ENCODE measurements around the gene RABGAP1L. TPM values are rescaled to one million over a fixed set of nuclear protein-coding genes. Genes with fewer than 3 reads are reported as not detected.

Gene RABGAP1L
- total and polyA plus RNA-seq, 4 donors: 4.8 to 53.5 (median 18.8) TPM

DNA sequence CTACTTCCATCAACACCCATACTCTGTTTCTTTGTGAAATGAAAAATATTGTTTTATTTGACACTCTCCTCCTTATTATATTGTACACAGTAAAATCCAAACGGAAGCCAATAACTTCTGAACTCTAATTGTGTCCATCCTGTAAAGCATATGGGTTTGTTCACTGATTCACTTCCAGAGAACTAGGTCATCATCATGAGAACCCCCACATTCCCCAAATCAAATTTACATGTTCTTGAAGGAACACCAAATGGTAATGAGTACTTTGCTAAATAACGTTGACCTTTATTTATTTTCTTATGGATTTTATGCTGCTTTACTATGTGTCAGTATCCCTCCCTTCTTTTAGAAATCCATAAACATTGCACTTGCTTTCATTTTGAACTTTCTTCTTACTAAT is 627.0 kb downstream of the RABGAP1L start:
- H3K4me3 ChIP-seq (ENCODE audit: low read depth in 1 of 3, low read length in 3 of 3): no peak overlapping the region
- peaks cover 0 to 5% (median 2%) of the 10 kb centered on the region in 4 donors for H3K4me1 ChIP-seq (ENCODE audit: control insufficient read depth in 4 of 4, insufficient read depth in 4 of 4, low read length in 3 of 4)
- no peak overlapping the region for H3K27ac ChIP-seq (ENCODE audit: low read depth in 1 of 2, low read length in 2 of 2)
- H3K36me3 ChIP-seq (ENCODE audit: control insufficient read depth in 4 of 4, insufficient read depth in 3 of 4, low read depth in 1 of 4, low read length in 3 of 4): no peaks in the 10 kb centered on the region
- H3K9ac ChIP-seq (ENCODE audit: low read depth in 1 of 2, low read length in 2 of 2): no peak overlapping the region
- WGBS: 80% methylated on average over 2 of the region's 2 CpGs
- H3K9me3 ChIP-seq (ENCODE audit: control insufficient read depth in 4 of 4, low read length in 3 of 4): no peaks in the 10 kb centered on the region
- no peak for TF ChIP-seq SP1 (IDR thresholded peaks at IDR 0.05)
- TF ChIP-seq ZBTB33 (IDR thresholded peaks at IDR 0.05): no peak
- TF ChIP-seq EGR1 (IDR thresholded peaks at IDR 0.05; ENCODE audit: low read depth in 2 of 2): no peak
- TF ChIP-seq, protein P1, sequence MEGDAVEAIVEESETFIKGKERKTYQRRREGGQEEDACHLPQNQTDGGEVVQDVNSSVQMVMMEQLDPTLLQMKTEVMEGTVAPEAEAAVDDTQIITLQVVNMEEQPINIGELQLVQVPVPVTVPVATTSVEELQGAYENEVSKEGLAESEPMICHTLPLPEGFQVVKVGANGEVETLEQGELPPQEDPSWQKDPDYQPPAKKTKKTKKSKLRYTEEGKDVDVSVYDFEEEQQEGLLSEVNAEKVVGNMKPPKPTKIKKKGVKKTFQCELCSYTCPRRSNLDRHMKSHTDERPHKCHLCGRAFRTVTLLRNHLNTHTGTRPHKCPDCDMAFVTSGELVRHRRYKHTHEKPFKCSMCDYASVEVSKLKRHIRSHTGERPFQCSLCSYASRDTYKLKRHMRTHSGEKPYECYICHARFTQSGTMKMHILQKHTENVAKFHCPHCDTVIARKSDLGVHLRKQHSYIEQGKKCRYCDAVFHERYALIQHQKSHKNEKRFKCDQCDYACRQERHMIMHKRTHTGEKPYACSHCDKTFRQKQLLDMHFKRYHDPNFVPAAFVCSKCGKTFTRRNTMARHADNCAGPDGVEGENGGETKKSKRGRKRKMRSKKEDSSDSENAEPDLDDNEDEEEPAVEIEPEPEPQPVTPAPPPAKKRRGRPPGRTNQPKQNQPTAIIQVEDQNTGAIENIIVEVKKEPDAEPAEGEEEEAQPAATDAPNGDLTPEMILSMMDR (IDR thresholded peaks at IDR 0.05; ENCODE audit: low read depth, low read length, missing input control): no peak
- TF ChIP-seq YY1 (IDR thresholded peaks at IDR 0.05): no peak
- no peak for TF ChIP-seq HNF4G (IDR thresholded peaks at IDR 0.05)
- TF ChIP-seq, protein P2, sequence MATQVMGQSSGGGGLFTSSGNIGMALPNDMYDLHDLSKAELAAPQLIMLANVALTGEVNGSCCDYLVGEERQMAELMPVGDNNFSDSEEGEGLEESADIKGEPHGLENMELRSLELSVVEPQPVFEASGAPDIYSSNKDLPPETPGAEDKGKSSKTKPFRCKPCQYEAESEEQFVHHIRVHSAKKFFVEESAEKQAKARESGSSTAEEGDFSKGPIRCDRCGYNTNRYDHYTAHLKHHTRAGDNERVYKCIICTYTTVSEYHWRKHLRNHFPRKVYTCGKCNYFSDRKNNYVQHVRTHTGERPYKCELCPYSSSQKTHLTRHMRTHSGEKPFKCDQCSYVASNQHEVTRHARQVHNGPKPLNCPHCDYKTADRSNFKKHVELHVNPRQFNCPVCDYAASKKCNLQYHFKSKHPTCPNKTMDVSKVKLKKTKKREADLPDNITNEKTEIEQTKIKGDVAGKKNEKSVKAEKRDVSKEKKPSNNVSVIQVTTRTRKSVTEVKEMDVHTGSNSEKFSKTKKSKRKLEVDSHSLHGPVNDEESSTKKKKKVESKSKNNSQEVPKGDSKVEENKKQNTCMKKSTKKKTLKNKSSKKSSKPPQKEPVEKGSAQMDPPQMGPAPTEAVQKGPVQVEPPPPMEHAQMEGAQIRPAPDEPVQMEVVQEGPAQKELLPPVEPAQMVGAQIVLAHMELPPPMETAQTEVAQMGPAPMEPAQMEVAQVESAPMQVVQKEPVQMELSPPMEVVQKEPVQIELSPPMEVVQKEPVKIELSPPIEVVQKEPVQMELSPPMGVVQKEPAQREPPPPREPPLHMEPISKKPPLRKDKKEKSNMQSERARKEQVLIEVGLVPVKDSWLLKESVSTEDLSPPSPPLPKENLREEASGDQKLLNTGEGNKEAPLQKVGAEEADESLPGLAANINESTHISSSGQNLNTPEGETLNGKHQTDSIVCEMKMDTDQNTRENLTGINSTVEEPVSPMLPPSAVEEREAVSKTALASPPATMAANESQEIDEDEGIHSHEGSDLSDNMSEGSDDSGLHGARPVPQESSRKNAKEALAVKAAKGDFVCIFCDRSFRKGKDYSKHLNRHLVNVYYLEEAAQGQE (IDR thresholded peaks at IDR 0.05): no peak
- TF ChIP-seq, protein P3, sequence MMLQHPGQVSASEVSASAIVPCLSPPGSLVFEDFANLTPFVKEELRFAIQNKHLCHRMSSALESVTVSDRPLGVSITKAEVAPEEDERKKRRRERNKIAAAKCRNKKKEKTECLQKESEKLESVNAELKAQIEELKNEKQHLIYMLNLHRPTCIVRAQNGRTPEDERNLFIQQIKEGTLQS (IDR thresholded peaks at IDR 0.05): no peak
- no peak for TF ChIP-seq MAX (IDR thresholded peaks at IDR 0.05)
- TF ChIP-seq FOXA2 (IDR thresholded peaks at IDR 0.05): no peak
- no peak for TF ChIP-seq JUND (IDR thresholded peaks at IDR 0.05)
- no peak for TF ChIP-seq RXRA (IDR thresholded peaks at IDR 0.05)
- no peak for TF ChIP-seq FOXA1 (IDR thresholded peaks at IDR 0.05)
- no peak for TF ChIP-seq RAD21 (IDR thresholded peaks at IDR 0.05)
- TF ChIP-seq TAF1 (conservative IDR thresholded peaks at IDR 0.05): no peak
- no peak for TF ChIP-seq NR2F2 (IDR thresholded peaks at IDR 0.05)
- TF ChIP-seq HNF4A (conservative IDR thresholded peaks at IDR 0.05): no peak
- no peak for TF ChIP-seq GABPA (IDR thresholded peaks at IDR 0.05 in 1 of 2, conservative IDR thresholded peaks at IDR 0.05 in 1 of 2)
- no peaks in the 10 kb centered on the region for H3K27me3 ChIP-seq (ENCODE audit: control insufficient read depth in 4 of 4, insufficient read depth in 4 of 4, low read length in 3 of 4)
- DNase-seq (ENCODE audit: low spot score): no peak

Measured in liver (tissue), 9 donors.